ENCODE results near the gene SYNPR. TPM values are rescaled to one million over a fixed set of nuclear protein-coding genes. Genes with fewer than 3 reads are reported as not detected.

The SYNPR gene
- total RNA-seq, 1 experiment from 2014 or later: 0.17 TPM

DNA sequence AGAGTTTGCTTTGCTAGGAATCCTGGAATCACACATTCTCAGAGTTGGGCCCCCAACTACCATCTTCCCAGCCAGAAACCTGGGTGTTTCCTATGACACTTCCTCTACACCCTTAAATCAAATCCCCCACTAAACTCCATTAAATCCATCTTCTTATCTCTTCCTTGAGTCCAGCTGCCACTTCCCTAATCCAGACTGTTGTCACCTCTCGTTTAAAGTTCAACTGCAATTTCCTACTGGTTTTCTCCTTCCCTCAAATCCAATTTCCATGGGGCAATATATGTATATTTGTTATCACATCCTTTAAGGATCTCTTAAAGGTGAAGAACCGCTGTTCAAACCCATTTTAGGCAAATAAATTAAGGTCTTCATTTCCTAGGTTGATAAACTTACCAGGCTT lies 300.8 kb downstream of the SYNPR start:
- no peak overlapping the region for H3K9ac ChIP-seq (ENCODE audit: extremely low read depth, insufficient read length, low read length)
- no peak overlapping the region for H2BK120ac ChIP-seq (ENCODE audit: low read depth, low read length, poor library complexity, severe bottlenecking)
- DNase-seq: no peak
- H2BK5ac ChIP-seq (ENCODE audit: insufficient read length, low read length): no peak overlapping the region
- H3K18ac ChIP-seq (ENCODE audit: insufficient read length, low read depth, low read length): no peak overlapping the region
- no peak overlapping the region for H2AK5ac ChIP-seq (ENCODE audit: insufficient read length, low read length)
- no peak overlapping the region for H2BK20ac ChIP-seq (ENCODE audit: low read depth, low read length, poor library complexity, severe bottlenecking)
- no peak overlapping the region for H4K8ac ChIP-seq (replicated peaks; ENCODE audit: insufficient read length, low read depth, low read length)
- H4K5ac ChIP-seq (ENCODE audit: insufficient read length, low read depth, low read length): no peak overlapping the region
- H3K9me3 ChIP-seq (ENCODE audit: control insufficient read depth, low read depth, low read length): no peaks in the 10 kb centered on the region
- H4K91ac ChIP-seq (ENCODE audit: insufficient read length, low read depth, low read length): no peak overlapping the region
- no peak overlapping the region; a peak in 1 of 7 replicates for H3K27ac Mint-ChIP-seq
- no peak overlapping the region for H2BK15ac ChIP-seq (ENCODE audit: low read depth, low read length)
- H3K27ac ChIP-seq (ENCODE audit: insufficient read length, low read depth, low read length): no peak overlapping the region
- H3K4me2 ChIP-seq (ENCODE audit: insufficient read depth, insufficient read length, low read length): no peak overlapping the region
- TF ChIP-seq, protein P1, sequence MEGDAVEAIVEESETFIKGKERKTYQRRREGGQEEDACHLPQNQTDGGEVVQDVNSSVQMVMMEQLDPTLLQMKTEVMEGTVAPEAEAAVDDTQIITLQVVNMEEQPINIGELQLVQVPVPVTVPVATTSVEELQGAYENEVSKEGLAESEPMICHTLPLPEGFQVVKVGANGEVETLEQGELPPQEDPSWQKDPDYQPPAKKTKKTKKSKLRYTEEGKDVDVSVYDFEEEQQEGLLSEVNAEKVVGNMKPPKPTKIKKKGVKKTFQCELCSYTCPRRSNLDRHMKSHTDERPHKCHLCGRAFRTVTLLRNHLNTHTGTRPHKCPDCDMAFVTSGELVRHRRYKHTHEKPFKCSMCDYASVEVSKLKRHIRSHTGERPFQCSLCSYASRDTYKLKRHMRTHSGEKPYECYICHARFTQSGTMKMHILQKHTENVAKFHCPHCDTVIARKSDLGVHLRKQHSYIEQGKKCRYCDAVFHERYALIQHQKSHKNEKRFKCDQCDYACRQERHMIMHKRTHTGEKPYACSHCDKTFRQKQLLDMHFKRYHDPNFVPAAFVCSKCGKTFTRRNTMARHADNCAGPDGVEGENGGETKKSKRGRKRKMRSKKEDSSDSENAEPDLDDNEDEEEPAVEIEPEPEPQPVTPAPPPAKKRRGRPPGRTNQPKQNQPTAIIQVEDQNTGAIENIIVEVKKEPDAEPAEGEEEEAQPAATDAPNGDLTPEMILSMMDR (conservative IDR thresholded peaks at IDR 0.05): no peak
- H3K27me3 Mint-ChIP-seq (ENCODE audit: low read depth): no peaks in the 10 kb centered on the region
- H3K4ac ChIP-seq (ENCODE audit: low read depth, low read length): no peak overlapping the region
- H3K36me3 Mint-ChIP-seq (ENCODE audit: insufficient read depth in 1 of 3, low read depth in 3 of 3): no peaks in the 10 kb centered on the region
- WGBS (ENCODE audit: extremely low coverage, insufficient read length, low lambda C conversion rate): no CpG with 5 or more reads among the region's 2 CpGs
- H3K79me2 ChIP-seq (ENCODE audit: insufficient read depth, low read length): no peaks in the 10 kb centered on the region
- H3K23me2 ChIP-seq (ENCODE audit: insufficient read length, low read depth, low read length, poor library complexity, severe bottlenecking): no peaks in the 10 kb centered on the region
- no peak overlapping the region for H3K23ac ChIP-seq (ENCODE audit: insufficient read length, low read depth, low read length)
- H3K4me1 ChIP-seq (ENCODE audit: insufficient read depth, low read length): peaks cover 5% of the 10 kb centered on the region; the same call in 1 of the 2 replicates
- H3K14ac ChIP-seq (ENCODE audit: insufficient read depth, low read length): no peak overlapping the region
- peaks cover 47 to 48% of the 10 kb centered on the region in 2 experiments for H3K4me1 Mint-ChIP-seq
- no peak overlapping the region for H3T11ph ChIP-seq (ENCODE audit: low read length)
- H3K4me3 Mint-ChIP-seq: no peak overlapping the region
- H3K79me1 ChIP-seq (ENCODE audit: insufficient read depth, low read depth, low read length, poor library complexity, severe bottlenecking): no peaks in the 10 kb centered on the region
- no peak overlapping the region for H2BK12ac ChIP-seq (ENCODE audit: insufficient read length, low read depth, low read length)
- H4K20me1 ChIP-seq (ENCODE audit: control insufficient read depth, insufficient read depth, insufficient read length): no peaks in the 10 kb centered on the region
- H3K9me3 Mint-ChIP-seq: no peaks in the 10 kb centered on the region
- H2AFZ ChIP-seq (ENCODE audit: low read length): no peak overlapping the region
- H3K56ac ChIP-seq (ENCODE audit: insufficient read length, low read depth, low read length): no peak overlapping the region
- H3K27me3 ChIP-seq (ENCODE audit: insufficient read depth, low read length): no peaks in the 10 kb centered on the region

All from H9 (cell line).